Activated CD8-positive, alpha-beta memory T cell treated with anti-CD3 and anti-CD28 coated beads, Interleukin-2, amount 50 U/mL, for 1 hour (primary cell): ENCODE measurements around the gene HPN.

Source experiments
- DNase-seq: peaks from one replicate; pipeline ENCODE4 v3.0.0-alpha.2; 2020; ENCODE audit errors: extremely low read depth

HPN gene

GRCh38 chr19:35061583-35062373 lies 20.3 kb downstream of the HPN start:
- DNase-seq, result no peak

- no peak for DNase-seq
These were observed 21.4 kb downstream of the HPN start for GRCh38 chr19:35062942-35063341.

- no peak for DNase-seq
These were observed 22.7 kb downstream of the HPN start for GRCh38 chr19:35063940-35064818.

- no peak for DNase-seq
These were observed 24.1 kb downstream of the HPN start for GRCh38 chr19:35065574-35065973.

- DNase-seq, result no peak
These were observed 24.6 kb downstream of the HPN start for GRCh38 chr19:35066121-35066520.

GRCh38 chr19:35066691-35067563 lies 25.4 kb downstream of the HPN start:
- peak; percentile 73 for DNase-seq

GRCh38 chr19:35068941-35069634 lies 27.6 kb downstream of the HPN start:
- DNase-seq, result no peak

GRCh38 chr19:35069696-35070095 lies 28.2 kb downstream of the HPN start:
- DNase-seq, result no peak

- no peak for DNase-seq
These were observed 28.9 kb downstream of the HPN start for GRCh38 chr19:35070471-35070870.

- no peak for DNase-seq
These were observed 32.0 kb downstream of the HPN start for GRCh38 chr19:35073516-35073915.

- no peak for DNase-seq
These were observed 32.4 kb downstream of the HPN start for GRCh38 chr19:35073941-35074340.

GRCh38 chr19:35074426-35075201 lies 33.1 kb downstream of the HPN start:
- no peak for DNase-seq

- DNase-seq, result no peak
These were observed 33.9 kb downstream of the HPN start for GRCh38 chr19:35075202-35076025.

- no peak for DNase-seq
These were observed 34.5 kb downstream of the HPN start for GRCh38 chr19:35076026-35076370.

- no peak for DNase-seq
These were observed 35.1 kb downstream of the HPN start for GRCh38 chr19:35076657-35077056.

GRCh38 chr19:35077411-35078223 lies 36.1 kb downstream of the HPN start:
- DNase-seq, result no peak

- no peak for DNase-seq
These were observed 38.3 kb downstream of the HPN start for GRCh38 chr19:35079826-35080225.

GRCh38 chr19:35080613-35081170 lies 39.2 kb downstream of the HPN start:
- DNase-seq, result no peak

GRCh38 chr19:35081201-35081600 lies 39.7 kb downstream of the HPN start:
- DNase-seq, result no peak
